K562 (cell line): Measurements from ENCODE around the gene NAPA. TPM values are rescaled to one million over a fixed set of nuclear protein-coding genes. Genes with fewer than 3 reads are reported as not detected.
A peak's percentile ranks its signal among the peaks of the same experiment; 100 is the strongest.

Source experiments
- ASH1L ChIP-seq: fragments of 450-650 bp; IDR thresholded peaks from 2 replicates; pipeline ENCODE4 v1.6.1; 2018; ENCODE audit warnings: borderline replicate concordance, mild to moderate bottlenecking, low read depth; ENCODE audit not compliant: partially characterized antibody
- BCL6 ChIP-seq: fragments of 250-450 bp; sonication (Bioruptor Pico); IDR thresholded peaks from 2 replicates; pipeline ENCODE4 v1.4.0; 2020
- CBX5 ChIP-seq: IDR thresholded peaks from 2 replicates; pipeline ENCODE4 v1.6.1; 2014; ENCODE audit warnings: low read depth, borderline replicate concordance
- CREB3L1 ChIP-seq: fragments of 450-650 bp; IDR thresholded peaks from 2 replicates; pipeline ENCODE4 v1.6.1; 2014; ENCODE audit warnings: low read depth, mild to moderate bottlenecking, moderate library complexity, borderline replicate concordance
- CTCF ChIP-seq, 3 experiments: IDR thresholded peaks in 2 of 3; conservative IDR thresholded peaks in 1 of 3; 2 replicates each; pipeline ENCODE4 v1.5.1; 2011 to 2012; ENCODE audit warnings: low read length in 3 of 3, mild to moderate bottlenecking in 3 of 3, control low read depth in 2 of 3, improper control_type of control experiment in 1 of 3, inconsistent platforms in 1 of 3, low read depth in 1 of 3, mixed read lengths in 1 of 3, moderate library complexity in 1 of 3; ENCODE audit not compliant: insufficient read depth in 2 of 3
- E2F3 ChIP-seq: fragments of 250-450 bp; sonication (Bioruptor Pico); IDR thresholded peaks from 2 replicates; pipeline ENCODE4 v1.4.0; 2020; ENCODE audit warnings: mild to moderate bottlenecking
- ESRRA ChIP-seq: fragments of 450-650 bp; IDR thresholded peaks from 2 replicates; pipeline ENCODE4 v1.6.1; 2014; ENCODE audit warnings: low read depth, mild to moderate bottlenecking, moderate library complexity, borderline replicate concordance
- FOXP1 ChIP-seq: sonication (generic); formaldehyde crosslinking; IDR thresholded peaks from 2 replicates; pipeline ENCODE4 v1.8.0; 2022; ENCODE audit warnings: mild to moderate bottlenecking, missing genetic modification reagents
- MAZ ChIP-seq, 2 experiments: fragments of 450-650 bp in 1 of 2; sonication (generic) in 1 of 2; formaldehyde crosslinking; IDR thresholded peaks in 1 of 2; conservative IDR thresholded peaks in 1 of 2; 2 replicates each; pipeline versions ENCODE4 v1.4.0 to v1.5.0; 2020; ENCODE audit warnings: mild to moderate bottlenecking in 1 of 2, missing genetic modification reagents in 1 of 2
- NFIC ChIP-seq: fragments of 450-650 bp; IDR thresholded peaks from 2 replicates; pipeline ENCODE4 v1.6.1; 2017; ENCODE audit warnings: mild to moderate bottlenecking, inconsistent platforms
- ZBTB34 ChIP-seq: fragments of 250-450 bp; sonication (Bioruptor Pico); IDR thresholded peaks from 2 replicates; pipeline ENCODE4 v1.8.0; 2021; ENCODE audit warnings: mild to moderate bottlenecking, moderate library complexity
- ZNF143 ChIP-seq: sonication (generic); formaldehyde crosslinking; IDR thresholded peaks from 2 replicates; pipeline ENCODE4 v1.9.0; 2022; ENCODE audit warnings: mild to moderate bottlenecking, missing genetic modification reagents
- ZNF318 ChIP-seq, 2 experiments: fragments of 450-650 bp; IDR thresholded peaks; 2 replicates each; pipeline ENCODE4 v1.6.1; 2016; ENCODE audit warnings: mild to moderate bottlenecking in 2 of 2, borderline replicate concordance in 1 of 2, low read depth in 1 of 2, moderate library complexity in 1 of 2
- ZNF586 ChIP-seq: fragments of 450-650 bp; formaldehyde crosslinking; conservative IDR thresholded peaks from 2 replicates; pipeline ENCODE4 v1.4.0; 2020; ENCODE audit warnings: mild to moderate bottlenecking, moderate library complexity
- polyA plus RNA-seq, 8 experiments: library from polyadenylated mRNA; depleted of rRNA in 4 of 8; stranded (reverse) in 5 of 8; unstranded in 3 of 8; fragments of >200 nt; fragmentation: Nextera tagmentation in 2 of 8; fragmentation: Illumina TruSeq in 1 of 8; extraction: Ambion mirVana in 2 of 8; extraction: Trizol in 1 of 8; gene quantifications; 2 replicates each; pipeline versions ENCODE4 v1.2.1 to v1.2.3, GENCODE V29; 2011 to 2014; ENCODE audit warnings: inconsistent platforms in 1 of 8, missing spikeins in 1 of 8
- total RNA-seq, 7 experiments: library from RNA; depleted of rRNA in 6 of 7; stranded (reverse); fragments of >200 nt in 6 of 7; fragmentation: Illumina TruSeq in 2 of 7; extraction: Trizol in 2 of 7; gene quantifications; 2 replicates each; pipeline versions ENCODE4 v1.2.1 to v1.2.3, GENCODE V29; 2011 to 2021; ENCODE audit warnings: low replicate concordance in 1 of 7

Gene NAPA
- total and polyA plus RNA-seq, 9 of the 15 experiments (the other 6 are each of a cell fraction or from before 2014, with no cell fraction given), result 5.4 to 98.6 (median 77.5) TPM

GRCh38 chr19:47471733-47472457 is 43.0 kb downstream of the NAPA start, which contains the start of gene SLC8A2 (continued):
- TF ChIP-seq CREB3L1 (no peak), FOXP1 (CRISPR knock-in tag) (peak; percentile 95), E2F3 (CRISPR knock-in tag) (no peak), CTCF (IDR thresholded peaks at IDR 0.05 in 2 of 3, conservative IDR thresholded peaks at IDR 0.05 in 1 of 3; ENCODE audit: insufficient read depth in 2 of 3, low read depth in 1 of 3, low read length in 3 of 3) (0 out of 6 replicates have a peak, but pooled peaks of 1 of the 3 experiments have one; percentile 3), NFIC (no peak), BCL6 (CRISPR knock-in tag) (no peak), ASH1L (no peak), ZBTB34 (CRISPR knock-in tag) (no peak), CBX5 (no peak), ZNF586 (CRISPR knock-in tag) (no peak), MAZ (CRISPR knock-in tag; conservative IDR thresholded peaks at IDR 0.05 in 1 of 2, IDR thresholded peaks at IDR 0.05 in 1 of 2) (peak; percentile 87 to 95), ZNF318 (IDR thresholded peaks at IDR 0.05; ENCODE audit: borderline replicate concordance in 1 of 2, low read depth in 1 of 2) (no peak), ESRRA (no peak), ZNF143 (CRISPR knock-in tag) (peak; percentile 43; the same call in 1 of the 2 replicates)
